ENCODE results near the gene ARCN1.

ARCN1 gene

DNA sequence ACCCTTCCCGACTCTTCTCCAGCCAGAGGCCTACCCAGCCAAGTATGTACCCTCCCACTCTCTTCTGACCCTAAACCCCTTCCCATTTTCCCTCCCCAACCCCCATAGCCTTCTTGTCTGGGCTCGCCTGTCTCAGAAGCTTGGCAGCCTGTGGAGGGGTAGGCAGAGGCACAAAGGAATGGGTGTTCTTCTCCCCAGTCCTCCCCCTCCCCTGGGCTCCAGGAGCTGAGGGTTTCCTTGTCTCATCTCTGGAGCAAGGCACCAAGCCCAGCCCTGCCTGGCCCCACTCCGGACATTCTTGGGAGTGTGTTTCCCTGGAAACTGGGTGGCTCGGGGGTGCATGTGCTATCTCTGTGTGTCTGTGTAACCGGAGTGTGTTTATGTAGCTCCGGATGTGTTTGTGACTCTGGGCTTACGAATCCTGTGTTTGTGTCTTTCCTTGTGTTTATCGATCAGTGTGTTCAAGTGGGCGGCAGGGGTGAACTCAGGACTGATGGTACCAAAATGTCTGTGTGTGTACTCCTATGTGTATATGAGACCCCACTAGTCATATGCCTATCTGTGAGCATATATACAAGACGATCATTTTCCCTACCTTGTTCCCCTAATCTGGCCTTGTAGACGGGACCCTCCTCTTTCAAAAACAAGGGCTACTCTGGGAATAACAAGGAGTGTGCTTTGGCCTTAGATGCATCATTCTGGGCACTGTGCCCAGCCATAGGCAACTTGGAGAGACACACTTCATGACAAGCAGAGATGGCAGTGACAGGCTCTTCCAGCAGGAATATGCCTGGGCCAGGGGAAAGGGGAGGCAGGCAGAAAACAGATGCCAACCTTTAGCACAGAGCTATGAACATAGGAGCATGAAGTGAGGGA lies 46.1 kb downstream of the ARCN1 start:
- Mint-ChIP-seq H3K27me3 (ENCODE audit: low read depth) (peaks cover 21% of the 10 kb centered on the region), H3K4me1 (ENCODE audit: low read depth) (peaks cover 10% of the 10 kb centered on the region), H3K4me3 (no peak overlapping the region), H3K9me3 (no peaks in the 10 kb centered on the region), H3K36me3 (ENCODE audit: low read depth) (no peaks in the 10 kb centered on the region), H3K27ac (no peak overlapping the region)

DNA sequence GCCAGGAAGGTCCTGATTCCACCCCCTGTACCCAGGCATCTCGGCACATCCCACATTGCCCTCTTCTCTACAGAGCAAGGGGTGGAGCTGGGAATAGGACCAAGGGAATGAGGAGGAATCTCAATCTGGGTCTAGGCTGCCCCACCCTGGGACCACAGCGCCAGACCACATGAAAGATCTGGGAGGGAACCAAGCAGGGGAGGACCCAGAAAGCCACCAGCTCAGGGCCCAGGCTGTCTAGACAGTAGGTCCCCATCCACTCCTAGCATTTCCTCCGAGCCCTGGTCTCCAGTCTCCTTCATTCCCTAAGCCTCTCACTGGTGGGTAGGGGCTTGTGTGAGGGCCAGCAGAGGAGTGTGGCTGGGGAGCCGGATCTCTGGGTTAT lies 46.8 kb downstream of the ARCN1 start:
- no peaks in the 10 kb centered on the region for H3K9me3 Mint-ChIP-seq
- H3K36me3 Mint-ChIP-seq (ENCODE audit: low read depth), result no peaks in the 10 kb centered on the region
- H3K4me1 Mint-ChIP-seq (ENCODE audit: low read depth), result peaks cover 10% of the 10 kb centered on the region
- no peak overlapping the region for H3K27ac Mint-ChIP-seq
- peaks cover 16% of the 10 kb centered on the region for H3K27me3 Mint-ChIP-seq (ENCODE audit: low read depth)
- no peak overlapping the region for H3K4me3 Mint-ChIP-seq

DNA sequence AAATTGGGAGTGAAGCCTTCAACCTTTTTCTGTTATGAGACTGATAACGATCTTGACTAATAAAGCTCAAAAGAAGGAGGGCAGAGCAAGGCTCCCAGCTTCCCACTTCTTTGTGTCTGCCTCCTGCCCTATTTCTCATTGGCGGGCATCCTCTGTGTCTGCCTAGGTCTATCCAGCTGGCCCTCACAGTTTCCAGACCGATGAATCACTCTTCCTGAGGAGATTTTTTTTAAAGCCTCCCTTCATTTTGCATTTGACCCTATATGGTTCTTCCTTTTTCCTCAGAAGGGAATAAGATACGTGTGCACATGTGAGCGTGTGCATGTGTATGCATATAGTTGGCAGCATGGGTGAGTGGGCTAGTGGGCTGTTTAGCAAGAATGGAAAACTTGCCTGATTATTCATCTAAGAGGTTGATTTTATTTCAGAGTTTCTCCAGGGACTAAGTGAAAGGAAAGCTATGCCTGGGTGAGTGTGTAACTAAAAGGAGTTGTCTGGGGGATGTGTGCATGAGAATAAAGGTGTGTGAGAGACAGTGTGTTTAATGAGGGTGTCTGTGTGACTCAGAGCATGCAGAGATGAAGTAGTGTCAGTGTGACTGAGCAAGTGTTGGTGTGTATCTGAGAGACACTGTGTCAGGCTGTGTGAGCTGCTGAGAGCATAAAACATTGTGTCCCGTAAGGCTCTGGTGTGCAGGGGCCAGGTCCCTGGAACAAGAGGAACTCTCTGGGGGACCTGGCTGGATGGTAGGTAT lies 47.4 kb downstream of the ARCN1 start:
- Mint-ChIP-seq H3K4me3 (no peak overlapping the region), H3K4me1 (ENCODE audit: low read depth) (peaks cover 10% of the 10 kb centered on the region), H3K27me3 (ENCODE audit: low read depth) (peaks cover 16% of the 10 kb centered on the region), H3K27ac (no peak overlapping the region), H3K36me3 (ENCODE audit: low read depth) (no peaks in the 10 kb centered on the region), H3K9me3 (no peaks in the 10 kb centered on the region)

DNA sequence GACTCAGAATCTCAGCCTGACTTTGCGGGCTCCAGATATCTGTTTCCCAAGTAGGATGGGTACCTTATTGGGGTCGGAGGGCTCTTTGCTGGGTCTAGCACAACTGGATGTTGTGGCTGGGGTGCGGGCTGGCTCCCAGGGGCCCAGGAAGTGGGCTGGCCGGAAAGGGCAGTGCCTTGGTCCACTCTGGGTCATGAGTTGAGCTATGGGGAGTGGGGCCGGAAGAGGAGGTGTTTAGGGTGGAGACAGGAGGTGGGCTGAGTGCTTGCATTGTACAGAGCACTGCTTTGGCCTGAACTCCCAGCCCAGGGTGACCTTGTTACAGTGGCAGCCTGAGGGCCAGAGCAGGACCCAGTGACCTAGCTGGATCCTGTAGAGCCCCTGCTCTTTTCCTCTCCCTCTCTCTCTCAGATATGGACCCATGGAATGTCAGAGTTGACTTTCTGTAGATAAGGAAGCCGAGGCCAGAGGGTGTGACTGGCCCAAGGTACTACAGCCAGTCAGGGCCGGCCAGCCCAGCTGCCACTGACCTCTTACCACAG lies 48.4 kb downstream of the ARCN1 start:
- H3K27me3 Mint-ChIP-seq (ENCODE audit: low read depth), result peaks cover 16% of the 10 kb centered on the region
- no peaks in the 10 kb centered on the region for H3K36me3 Mint-ChIP-seq (ENCODE audit: low read depth)
- peak overlapping the region; percentile 58 for H3K4me3 Mint-ChIP-seq
- no peaks in the 10 kb centered on the region for H3K9me3 Mint-ChIP-seq
- no peak overlapping the region for H3K27ac Mint-ChIP-seq
- peaks cover 10% of the 10 kb centered on the region for H3K4me1 Mint-ChIP-seq (ENCODE audit: low read depth)

DNA sequence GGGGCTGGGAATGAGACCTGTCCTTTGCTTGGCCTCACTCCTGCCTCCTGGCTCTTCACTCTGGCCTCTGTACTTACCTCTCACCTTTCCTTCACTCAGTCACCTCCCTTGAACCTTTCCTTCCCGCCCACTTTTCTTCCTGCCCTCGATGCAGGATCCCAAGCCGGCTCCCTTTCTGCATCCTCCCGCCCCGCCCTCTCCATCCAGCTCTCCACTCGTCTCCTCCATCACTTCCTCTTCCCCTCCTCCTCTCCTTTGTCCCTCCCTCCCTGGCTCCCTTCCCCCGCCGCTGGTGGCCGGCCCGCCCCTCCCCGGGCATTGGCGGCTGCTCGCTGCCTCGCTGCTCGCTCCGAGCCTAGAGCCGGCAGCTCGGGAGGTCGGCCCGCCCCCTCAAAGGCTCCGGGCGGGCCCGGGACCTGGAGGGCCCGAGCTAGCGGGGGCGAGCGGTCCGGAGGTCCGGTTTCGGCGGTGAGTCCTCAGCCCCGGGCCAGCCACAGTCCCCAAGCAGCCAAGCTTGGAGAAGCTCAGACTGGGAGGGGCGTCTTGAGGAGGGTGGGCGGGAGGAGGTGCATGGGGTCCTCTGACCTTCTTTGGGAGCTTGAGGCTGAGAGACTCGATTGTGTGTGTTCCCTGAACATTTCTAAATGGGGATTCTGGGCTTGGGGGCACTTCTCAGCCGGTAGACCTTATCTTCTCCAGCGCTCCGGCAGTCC lies 49.0 kb downstream of the ARCN1 start:
- peaks cover 16% of the 10 kb centered on the region for H3K27me3 Mint-ChIP-seq (ENCODE audit: low read depth)
- peaks cover 10% of the 10 kb centered on the region for H3K4me1 Mint-ChIP-seq (ENCODE audit: low read depth)
- no peaks in the 10 kb centered on the region for H3K36me3 Mint-ChIP-seq (ENCODE audit: low read depth)
- H3K4me3 Mint-ChIP-seq, result peak overlapping the region; percentile 58
- H3K9me3 Mint-ChIP-seq, result no peaks in the 10 kb centered on the region
- H3K27ac Mint-ChIP-seq, result no peak overlapping the region

DNA sequence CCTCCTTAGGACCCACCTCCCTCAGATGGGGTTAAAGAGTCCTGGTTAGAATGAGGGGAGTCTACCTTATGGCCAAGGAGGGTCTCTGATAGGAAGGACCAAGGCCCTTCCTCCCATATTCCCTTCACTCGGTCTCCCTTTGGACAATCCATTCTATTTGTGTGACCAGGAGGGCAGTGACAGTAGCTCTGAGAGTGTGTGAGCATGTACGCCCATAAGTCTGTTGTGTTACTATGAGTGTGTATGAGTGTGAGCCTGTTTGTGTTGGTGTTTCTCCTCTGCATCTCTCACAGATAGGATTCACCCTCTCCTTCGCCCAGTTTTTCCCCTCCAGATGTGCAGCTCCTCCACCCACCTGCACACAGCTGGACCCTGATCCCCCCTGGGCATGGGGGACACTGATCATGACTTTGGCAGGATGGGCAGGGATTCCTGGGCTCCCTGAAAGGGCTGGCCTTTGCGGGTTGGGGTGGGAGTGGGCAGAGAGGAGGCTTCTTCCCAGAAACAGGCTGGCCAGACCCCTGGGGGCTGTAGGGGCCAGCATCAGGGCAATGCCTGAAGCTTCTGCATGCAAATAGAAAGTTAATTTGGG lies 49.7 kb downstream of the ARCN1 start:
- Mint-ChIP-seq H3K36me3 (ENCODE audit: low read depth) (no peaks in the 10 kb centered on the region), H3K4me3 (peak overlapping the region; percentile 25), H3K27me3 (ENCODE audit: low read depth) (peaks cover 16% of the 10 kb centered on the region), H3K9me3 (no peaks in the 10 kb centered on the region), H3K27ac (no peak overlapping the region), H3K4me1 (ENCODE audit: low read depth) (peaks cover 10% of the 10 kb centered on the region)

DNA sequence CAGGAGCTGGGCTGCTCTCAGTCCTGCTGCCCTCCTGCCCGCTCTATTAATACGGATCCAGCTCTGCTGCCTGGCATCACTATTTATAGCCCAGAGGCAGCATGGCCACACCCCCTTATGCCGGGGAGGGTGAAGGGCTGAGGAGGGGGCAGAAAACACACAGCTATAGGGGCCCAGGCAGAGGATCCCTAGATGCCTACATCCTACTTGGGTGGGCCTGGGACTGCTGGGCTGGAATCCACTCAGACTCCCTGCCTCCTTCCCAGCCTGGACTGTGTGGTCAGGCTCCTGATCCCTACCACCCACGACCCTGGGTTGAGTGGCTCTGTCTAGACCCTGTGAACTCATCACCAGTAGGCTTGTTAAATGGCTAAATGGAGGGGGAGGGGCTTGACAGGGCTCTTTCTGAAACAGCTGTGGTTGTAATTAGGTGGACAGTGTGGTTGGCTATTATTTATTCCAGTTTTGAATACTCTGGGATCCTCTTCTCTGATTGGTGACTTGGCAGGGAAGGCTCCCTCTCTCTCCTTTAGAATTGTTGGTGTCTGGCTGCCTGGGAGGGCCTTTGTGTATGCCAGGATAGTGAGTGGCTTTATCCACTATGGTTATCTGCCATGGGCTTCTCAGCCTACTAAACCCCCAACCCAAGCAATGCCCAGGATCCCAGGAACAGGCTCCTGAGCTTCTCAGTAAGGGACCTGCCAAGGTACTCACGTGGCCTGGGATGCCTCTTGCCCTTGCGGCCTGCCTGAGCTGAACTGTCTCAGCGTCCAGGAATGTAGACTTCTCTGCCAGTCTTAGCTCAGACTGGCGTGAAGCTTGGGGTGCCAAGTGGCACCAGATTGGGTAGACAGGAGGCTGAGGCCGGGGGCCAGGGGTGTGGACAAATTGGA lies 50.4 kb downstream of the ARCN1 start:
- H3K4me3 Mint-ChIP-seq, result no peak overlapping the region

DNA sequence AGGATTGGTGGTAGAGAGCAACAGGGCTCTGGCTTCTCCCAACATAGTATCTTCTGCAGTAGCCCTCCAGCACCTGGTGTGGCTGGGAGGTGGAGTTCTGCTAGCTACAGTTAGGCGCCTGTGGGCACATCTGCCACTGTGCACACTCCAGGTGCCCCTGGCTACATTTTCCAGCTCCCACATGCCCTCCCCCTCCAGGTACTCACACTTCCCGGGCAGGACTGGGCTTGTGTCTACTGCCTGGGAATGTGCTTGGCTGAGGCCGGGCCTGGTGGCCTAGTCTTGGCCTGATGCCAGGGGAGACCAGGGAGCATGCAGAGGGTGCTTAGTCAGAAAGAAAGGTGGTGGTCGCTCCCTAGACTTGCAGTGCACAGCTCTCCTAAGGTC lies 51.1 kb downstream of the ARCN1 start:
- Mint-ChIP-seq H3K4me3 (no peak overlapping the region), H3K4me1 (ENCODE audit: low read depth) (peaks cover 10% of the 10 kb centered on the region), H3K27me3 (ENCODE audit: low read depth) (peaks cover 16% of the 10 kb centered on the region), H3K27ac (no peak overlapping the region), H3K36me3 (ENCODE audit: low read depth) (no peaks in the 10 kb centered on the region), H3K9me3 (no peaks in the 10 kb centered on the region)

More for the DNA sequence above, 50.4 kb downstream of the ARCN1 start:
- no peak overlapping the region for H3K27ac Mint-ChIP-seq
- peaks cover 16% of the 10 kb centered on the region for H3K27me3 Mint-ChIP-seq (ENCODE audit: low read depth)
- H3K9me3 Mint-ChIP-seq, result no peaks in the 10 kb centered on the region
- H3K36me3 Mint-ChIP-seq (ENCODE audit: low read depth), result no peaks in the 10 kb centered on the region
- peaks cover 10% of the 10 kb centered on the region for H3K4me1 Mint-ChIP-seq (ENCODE audit: low read depth)

DNA sequence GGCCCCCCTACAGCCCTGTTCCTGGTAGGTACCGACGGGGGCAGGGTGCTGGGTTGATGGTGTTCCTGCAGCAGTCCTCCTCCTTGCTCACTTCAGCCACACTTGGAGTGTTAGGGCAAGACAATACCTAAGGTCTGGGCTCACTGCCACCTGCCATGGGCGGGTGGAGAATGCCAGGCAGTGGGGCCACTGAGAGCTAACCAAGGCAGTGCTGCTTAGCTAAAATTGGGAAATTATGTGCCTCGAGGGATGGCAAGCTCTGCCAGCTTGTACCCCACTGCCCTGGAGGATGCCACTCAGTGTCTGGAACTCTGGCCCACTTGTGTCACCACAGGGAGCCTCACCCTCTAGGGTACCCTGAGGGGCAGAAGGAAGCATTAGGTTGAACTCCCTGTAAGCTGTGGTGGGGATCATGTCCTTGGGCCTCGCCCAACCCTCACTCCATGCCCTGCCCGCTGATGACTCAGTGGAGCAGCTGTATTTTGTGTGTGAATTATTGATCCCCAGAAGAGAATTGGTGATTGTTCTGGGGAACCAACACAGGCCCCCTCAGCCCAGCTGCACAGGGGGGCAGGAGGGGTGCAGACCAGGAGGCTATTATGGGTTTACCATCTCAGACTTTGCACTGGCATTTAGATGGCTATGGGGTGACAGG lies 53.0 kb downstream of the ARCN1 start:
- Mint-ChIP-seq H3K27me3 (ENCODE audit: low read depth) (peaks cover 11% of the 10 kb centered on the region), H3K4me3 (no peak overlapping the region), H3K4me1 (ENCODE audit: low read depth) (peaks cover 10% of the 10 kb centered on the region), H3K36me3 (ENCODE audit: low read depth) (no peaks in the 10 kb centered on the region), H3K27ac (no peak overlapping the region), H3K9me3 (no peaks in the 10 kb centered on the region)

DNA sequence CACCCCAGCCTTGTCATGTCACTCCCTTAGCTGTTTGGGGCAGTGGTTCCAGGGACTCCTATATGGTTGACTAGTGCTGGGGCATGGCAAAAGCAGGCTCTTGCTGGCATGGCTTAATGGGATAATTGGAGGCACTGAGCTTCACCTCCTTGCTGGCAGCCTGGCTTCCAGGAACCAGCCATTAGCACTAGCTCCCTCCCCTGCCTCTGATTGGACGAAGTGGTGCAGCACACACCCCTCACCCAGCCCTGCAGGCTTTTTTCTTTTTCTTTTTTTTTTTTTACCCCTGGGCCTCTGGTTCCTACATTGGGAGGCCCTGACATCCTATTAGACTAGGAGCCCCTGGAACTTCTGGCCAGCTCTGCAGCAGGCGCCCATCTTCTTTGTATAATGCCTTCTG lies 53.8 kb downstream of the ARCN1 start:
- Mint-ChIP-seq H3K36me3 (ENCODE audit: low read depth) (no peaks in the 10 kb centered on the region), H3K4me3 (no peak overlapping the region), H3K27me3 (ENCODE audit: low read depth) (peaks cover 8% of the 10 kb centered on the region), H3K9me3 (no peaks in the 10 kb centered on the region), H3K27ac (no peak overlapping the region), H3K4me1 (ENCODE audit: low read depth) (peaks cover 5% of the 10 kb centered on the region)

DNA sequence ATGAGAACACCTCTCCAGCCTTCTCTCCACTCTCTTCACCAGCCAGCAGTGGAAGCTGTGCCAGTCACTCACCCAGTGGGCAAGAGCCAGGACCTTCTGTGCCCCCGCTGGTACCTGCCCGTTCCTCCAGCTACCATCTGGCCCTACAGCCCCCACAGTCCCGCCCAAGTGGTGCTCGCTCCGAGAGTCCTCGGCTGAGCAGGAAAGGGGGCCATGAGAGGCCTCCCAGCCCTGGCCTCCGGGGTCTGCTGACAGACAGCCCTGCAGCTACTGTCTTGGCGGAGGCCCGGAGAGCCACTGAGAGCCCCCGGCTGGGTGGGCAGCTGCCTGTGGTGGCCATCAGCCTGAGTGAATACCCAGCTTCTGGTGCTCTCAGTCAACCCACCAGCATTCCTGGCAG lies 55.4 kb downstream of the ARCN1 start:
- Mint-ChIP-seq H3K4me1 (ENCODE audit: low read depth) (no peaks in the 10 kb centered on the region), H3K36me3 (ENCODE audit: low read depth) (no peaks in the 10 kb centered on the region), H3K4me3 (no peak overlapping the region), H3K27ac (no peak overlapping the region), H3K9me3 (no peaks in the 10 kb centered on the region), H3K27me3 (ENCODE audit: low read depth) (no peaks in the 10 kb centered on the region)

DNA sequence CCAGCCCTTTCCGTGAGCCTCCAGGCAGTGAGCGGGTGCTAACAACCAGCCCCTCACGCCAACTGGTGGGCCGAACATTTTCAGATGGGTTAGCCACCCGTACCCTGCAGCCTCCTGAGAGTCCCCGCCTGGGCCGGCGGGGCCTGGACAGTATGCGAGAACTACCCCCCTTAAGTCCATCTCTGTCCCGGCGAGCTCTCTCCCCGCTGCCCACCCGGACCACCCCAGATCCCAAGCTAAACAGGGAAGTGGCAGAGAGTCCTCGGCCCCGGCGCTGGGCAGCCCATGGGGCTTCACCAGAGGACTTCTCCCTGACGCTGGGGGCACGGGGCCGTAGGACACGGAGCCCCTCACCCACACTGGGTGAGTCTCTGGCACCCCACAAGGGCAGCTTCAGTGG lies 55.8 kb downstream of the ARCN1 start:
- Mint-ChIP-seq H3K4me3 (no peak overlapping the region), H3K27me3 (ENCODE audit: low read depth) (no peaks in the 10 kb centered on the region), H3K27ac (no peak overlapping the region), H3K9me3 (no peaks in the 10 kb centered on the region), H3K36me3 (ENCODE audit: low read depth) (no peaks in the 10 kb centered on the region), H3K4me1 (ENCODE audit: low read depth) (no peaks in the 10 kb centered on the region)

DNA sequence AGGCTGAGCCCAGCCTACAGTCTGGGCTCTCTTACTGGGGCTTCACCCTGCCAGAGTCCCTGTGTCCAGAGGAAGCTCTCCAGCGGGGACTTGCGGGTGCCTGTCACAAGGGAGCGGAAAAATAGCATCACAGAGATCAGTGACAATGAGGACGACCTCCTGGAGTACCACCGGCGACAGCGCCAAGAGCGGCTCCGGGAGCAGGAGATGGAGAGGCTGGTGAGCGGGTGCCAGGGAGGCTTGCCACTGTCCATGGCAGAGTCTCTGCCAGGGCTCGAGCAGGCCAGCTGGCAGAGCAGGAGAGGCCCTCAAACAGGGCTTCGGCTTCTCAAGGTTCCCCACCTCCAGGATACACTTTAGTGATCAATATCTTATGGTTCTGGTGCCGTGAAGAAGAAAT lies 56.2 kb downstream of the ARCN1 start:
- H3K27ac Mint-ChIP-seq, result no peak overlapping the region
- no peaks in the 10 kb centered on the region for H3K27me3 Mint-ChIP-seq (ENCODE audit: low read depth)

More for the DNA sequence above, 56.2 kb downstream of the ARCN1 start:
- no peaks in the 10 kb centered on the region for H3K9me3 Mint-ChIP-seq
- H3K4me3 Mint-ChIP-seq, result no peak overlapping the region
- no peaks in the 10 kb centered on the region for H3K36me3 Mint-ChIP-seq (ENCODE audit: low read depth)
- no peaks in the 10 kb centered on the region for H3K4me1 Mint-ChIP-seq (ENCODE audit: low read depth)
